Nucleus accumbens (tissue), 56 donors: ENCODE results near the gene APOM.

Experiments
- DNase-seq, 56 donors: peaks; one replicate each; lab custom pipeline; 2025; lab: John Stamatoyannopoulos, UW

APOM gene

DNA sequence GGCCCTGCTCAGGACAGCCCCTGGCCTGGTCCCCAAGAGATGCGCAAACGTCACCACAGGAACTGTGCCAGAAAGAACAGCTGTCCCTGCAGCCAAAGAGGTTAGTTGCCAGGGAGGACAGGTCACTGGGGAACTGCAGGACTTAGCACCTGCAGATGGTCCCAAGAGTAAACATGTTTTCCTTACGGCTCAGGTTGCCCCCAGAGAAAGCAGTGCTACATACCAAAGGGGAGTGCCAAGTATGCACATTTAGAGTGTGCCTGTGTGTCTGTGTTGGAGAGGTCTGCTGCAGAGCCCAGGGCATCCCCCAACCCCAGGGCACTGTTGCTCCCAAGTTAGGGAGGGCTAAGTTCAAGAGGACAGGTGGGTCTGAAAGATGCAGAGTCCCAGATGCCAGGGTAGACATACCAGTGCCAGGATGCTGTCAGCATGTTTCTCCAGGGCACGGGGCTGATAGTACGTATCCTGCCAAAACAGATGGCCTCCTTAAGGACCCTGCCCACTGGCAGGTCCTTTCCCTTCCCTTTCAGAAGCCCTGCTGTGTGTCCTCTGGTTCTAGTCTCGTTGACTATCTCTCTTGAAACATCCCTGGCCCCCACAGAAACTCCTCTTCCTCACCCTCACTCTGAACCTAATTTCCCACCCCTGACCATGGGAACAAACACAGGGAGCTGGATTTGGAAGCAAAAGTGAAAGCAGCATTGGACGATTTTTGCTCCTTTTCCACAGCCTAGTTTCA is 46.1 kb downstream of the APOM start:
- no peak for DNase-seq

DNA sequence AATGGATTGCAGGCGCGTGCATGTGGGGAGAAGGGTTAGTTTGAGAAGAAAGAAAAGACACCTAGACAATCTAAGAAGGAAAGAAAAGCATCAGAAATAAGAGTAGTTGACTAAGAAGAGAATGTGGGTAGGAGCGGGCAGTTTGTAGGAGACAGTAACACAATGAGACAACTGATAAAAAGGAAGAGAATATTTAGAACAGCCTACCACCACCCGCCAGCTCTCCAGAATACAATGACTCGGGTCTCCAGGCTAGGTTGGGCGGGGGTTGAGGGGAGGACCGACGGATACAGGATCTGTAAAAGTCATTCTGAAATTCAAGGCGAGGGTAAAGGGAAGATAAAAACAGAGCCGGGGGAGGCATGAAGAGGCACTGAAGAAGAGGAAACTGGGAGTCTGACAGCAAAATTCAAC is 46.7 kb downstream of the APOM start:
- DNase-seq: peak in 1 of 56 donors; percentile 62

DNA sequence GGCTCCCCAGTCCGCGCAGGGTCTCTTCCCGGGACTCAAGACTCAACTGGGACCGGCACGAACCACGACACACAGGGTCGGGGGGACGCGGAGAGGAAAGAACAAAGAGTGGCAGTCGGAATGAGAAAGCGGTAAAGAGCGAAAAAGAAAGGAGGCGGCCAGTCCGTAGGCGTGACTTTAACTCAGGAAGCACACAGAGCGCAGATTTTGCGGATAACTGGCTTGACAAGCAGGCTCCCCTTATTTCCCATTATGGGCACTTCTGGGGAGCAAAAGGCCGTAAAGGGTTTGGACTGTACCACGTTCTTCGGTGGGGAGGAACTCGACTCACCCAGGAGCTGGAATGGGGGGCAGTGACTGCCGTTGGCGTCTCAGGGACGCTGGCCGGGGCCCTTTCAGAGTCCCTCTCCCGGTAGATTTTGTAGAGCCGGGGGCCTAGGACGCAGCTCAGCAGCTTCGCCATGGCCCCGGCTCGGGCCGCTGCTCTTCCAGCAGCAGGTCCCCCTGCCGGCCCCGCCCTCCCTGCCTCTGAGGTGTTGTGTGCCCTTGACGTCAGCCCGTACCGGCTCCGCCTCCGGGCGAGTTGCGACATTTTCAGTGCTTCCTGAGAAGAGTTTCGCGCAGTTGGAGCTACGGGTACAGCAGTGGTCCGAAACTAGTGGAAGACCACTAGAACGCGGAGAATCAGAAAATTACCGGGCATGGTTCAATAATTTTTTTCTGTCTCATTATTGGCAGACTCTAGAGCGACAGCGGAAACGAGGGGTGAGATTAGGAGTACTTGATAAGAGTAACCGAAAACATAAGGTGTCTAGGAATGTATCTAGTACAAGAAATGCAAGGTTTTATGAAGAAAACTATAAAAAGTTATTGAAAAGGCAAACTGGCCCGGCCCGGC is 47.4 kb downstream of the APOM start, which contains the start of gene ABHD16A:
Gene ABHD16A, minus strand, starts transcription at position 506 of the 898 bp plus-strand sequence. Its CDS starts 43 bp downstream, at position 463.
- DNase-seq: peak; percentile 73 to 99 (median 96)

DNA sequence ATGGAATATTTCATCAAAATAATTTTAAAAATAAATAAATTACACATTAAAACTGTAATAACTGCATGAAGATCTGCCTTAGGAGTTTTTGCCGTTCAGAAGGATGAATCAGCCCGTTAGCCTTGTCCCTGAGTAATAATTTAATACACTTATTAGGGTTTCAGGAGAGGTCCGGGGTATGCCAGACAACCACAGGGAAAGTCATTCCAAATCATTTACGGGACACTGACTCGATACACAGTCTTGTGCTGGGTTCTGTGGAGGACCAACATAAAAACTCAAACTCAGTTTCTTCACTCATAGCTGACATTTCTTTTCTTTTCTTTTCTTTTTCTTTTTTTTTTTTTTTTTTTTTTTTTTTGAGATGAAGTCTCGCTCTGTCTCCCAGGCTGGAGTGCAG is 50.2 kb downstream of the APOM start:
- DNase-seq: no peak

DNA sequence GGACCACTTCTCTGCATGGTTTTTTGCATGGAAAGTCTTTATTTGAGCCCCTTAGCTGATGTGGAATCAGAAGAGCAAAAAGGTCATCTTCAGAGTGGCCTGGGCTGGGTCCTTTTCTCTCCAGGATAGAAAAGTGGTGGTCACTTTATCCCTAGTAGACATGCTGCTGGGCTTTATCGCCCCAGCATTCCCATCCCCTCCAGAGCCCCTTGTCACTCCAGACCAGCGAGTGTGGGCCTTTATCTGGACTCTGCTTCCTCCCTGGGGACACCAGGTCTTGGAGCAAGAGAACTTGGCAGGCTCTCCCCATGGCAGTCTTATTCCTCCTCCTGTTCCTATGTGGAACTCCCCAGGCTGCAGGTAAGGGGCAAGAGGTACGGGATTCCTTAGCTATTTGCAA is 50.9 kb downstream of the APOM start, which contains the start of gene LY6G6F:
Gene LY6G6F, plus strand, starts transcription at position 268 of the 400 bp plus-strand sequence. Its CDS starts 41 bp downstream, at position 309.
- no peak for DNase-seq

DNA sequence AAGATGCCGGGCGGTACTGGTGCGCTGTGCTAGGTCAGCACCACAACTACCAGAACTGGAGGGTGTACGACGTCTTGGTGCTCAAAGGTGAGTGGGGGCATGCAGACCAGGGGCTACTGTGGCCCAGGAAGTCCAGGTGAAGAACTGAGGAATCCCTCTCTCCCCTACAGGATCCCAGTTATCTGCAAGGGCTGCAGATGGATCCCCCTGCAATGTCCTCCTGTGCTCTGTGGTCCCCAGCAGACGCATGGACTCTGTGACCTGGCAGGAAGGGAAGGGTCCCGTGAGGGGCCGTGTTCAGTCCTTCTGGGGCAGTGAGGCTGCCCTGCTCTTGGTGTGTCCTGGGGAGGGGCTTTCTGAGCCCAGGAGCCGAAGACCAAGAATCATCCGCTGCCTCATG is 52.0 kb downstream of the APOM start:
- DNase-seq: no peak
